ENCODE measurements around the gene TTC4.

GRCh38 chr1:54705153-54705552 lies 10.5 kb upstream of the TTC4 start:
- TF ChIP-seq POLR2A (IDR thresholded peaks at IDR 0.05) (no peak), CTCF (IDR thresholded peaks at IDR 0.05) (no peak)
